ENCODE measurements around the gene MRC2. TPM values are rescaled to one million over a fixed set of nuclear protein-coding genes. Genes with fewer than 3 reads are reported as not detected.

The MRC2 gene
- total and polyA plus RNA-seq, 9 of the 15 experiments (the other 6 are each of a cell fraction or from before 2014, with no cell fraction given) = 0.28 to 11.5 (median 6.6) TPM

GRCh38 chr17:62629556-62630364 is 2.3 kb downstream of the MRC2 start:
- H3K27ac ChIP-seq (ENCODE audit: extremely low read depth, low read depth, low read length) = no peak overlapping the region
- H4K20me1 ChIP-seq (replicated peaks; ENCODE audit: control insufficient read depth, insufficient read depth, low read length) = no peaks in the 10 kb centered on the region; the same call in 1 of the 2 replicates
- TF ChIP-seq ESRRA (IDR thresholded peaks at IDR 0.05; ENCODE audit: borderline replicate concordance, low read depth) (no peak), SMARCA4 (IDR thresholded peaks at IDR 0.05) (no peak)
- no peak for ATAC-seq
- POLR2A ChIA-PET = no interaction called here
- intact Hi-C loops (cut with micrococcal nuclease) (no loop called here), in situ Hi-C loops (cut with MboI) (no loop called here)
- H3K79me2 ChIP-seq (ENCODE audit: control insufficient read depth, insufficient read depth, low read length) = no peaks in the 10 kb centered on the region
- no peak overlapping the region for H3K4me3 ChIP-seq
- WGBS (ENCODE audit: insufficient coverage, low coverage, missing lambda C conversion rate) = 16% methylated on average over 19 of the region's 19 CpGs
- H3K4me1 ChIP-seq (replicated peaks in 1 of 2; ENCODE audit: control insufficient read depth in 2 of 2, insufficient read depth in 2 of 2, low read length in 2 of 2) = peaks cover 3 to 36% of the 10 kb centered on the region in 2 experiments; a peak in 4 of 5 replicates
- peak in 1 of 4 experiments; percentile 9 for DNase-seq (ENCODE audit: extremely low read depth in 1 of 4, low spot score in 3 of 4)
- no peak for FAIRE-seq
- H3K36me3 ChIP-seq (ENCODE audit: control insufficient read depth, insufficient read depth, low read length) = no peaks in the 10 kb centered on the region
- CTCF ChIA-PET (ENCODE audit: low intra/inter-chr PET ratio) = no interaction called here
- no peak overlapping the region for H3K9ac ChIP-seq (ENCODE audit: insufficient read depth in 1 of 2, low read depth in 2 of 2, low read length in 2 of 2)
- no TSS peak for BruUV-seq (replicated peaks)
- no peaks in the 10 kb centered on the region for H3K9me1 ChIP-seq (ENCODE audit: control insufficient read depth, insufficient read depth, low read length)
- H2AFZ ChIP-seq (ENCODE audit: low read depth, low read length) = no peak overlapping the region
- no peaks in the 10 kb centered on the region for H3K9me3 ChIP-seq (replicated peaks; ENCODE audit: control insufficient read depth, insufficient read depth, low read depth, low read length)
- no peak overlapping the region for H3K4me2 ChIP-seq (ENCODE audit: insufficient read depth, low read length)
- H3K27me3 ChIP-seq (ENCODE audit: control insufficient read depth in 2 of 2, insufficient read depth in 2 of 2, low read length in 2 of 2) = peaks cover 19 to 59% of the 10 kb centered on the region in 2 experiments; a peak in 4 of 5 replicates

- H3K79me2 ChIP-seq (ENCODE audit: control insufficient read depth, insufficient read depth, low read length) = no peaks in the 10 kb centered on the region
- H4K20me1 ChIP-seq (replicated peaks; ENCODE audit: control insufficient read depth, insufficient read depth, low read length) = no peaks in the 10 kb centered on the region; the same call in 1 of the 2 replicates
- no TSS peak for BruUV-seq (replicated peaks)
- ATAC-seq = no peak
- no peak overlapping the region for H3K4me3 ChIP-seq
- peak in 1 of 4 experiments; percentile 9 for DNase-seq (ENCODE audit: extremely low read depth in 1 of 4, low spot score in 3 of 4)
- ChIA-PET POLR2A (interaction anchor here (2.2 kb wide), 1 partner anchor 10 kb away, joined by 7 read pairs; no protein-coding TSS in a partner anchor), CTCF (ENCODE audit: low intra/inter-chr PET ratio) (no interaction called here)
- no peak for FAIRE-seq
- intact Hi-C loops (cut with micrococcal nuclease) (no loop called here), in situ Hi-C loops (cut with MboI) (no loop called here)
- H3K9me3 ChIP-seq (replicated peaks; ENCODE audit: control insufficient read depth, insufficient read depth, low read depth, low read length) = no peaks in the 10 kb centered on the region
- no peaks in the 10 kb centered on the region for H3K9me1 ChIP-seq (ENCODE audit: control insufficient read depth, insufficient read depth, low read length)
- peaks cover 19 to 52% of the 10 kb centered on the region in 2 experiments; a peak in 4 of 5 replicates for H3K27me3 ChIP-seq (ENCODE audit: control insufficient read depth in 2 of 2, insufficient read depth in 2 of 2, low read length in 2 of 2)
- 14% methylated on average over 11 of the region's 12 CpGs for WGBS (ENCODE audit: insufficient coverage, low coverage, missing lambda C conversion rate)
- no peak overlapping the region for H2AFZ ChIP-seq (ENCODE audit: low read depth, low read length)
- no peak overlapping the region for H3K9ac ChIP-seq (ENCODE audit: insufficient read depth in 1 of 2, low read depth in 2 of 2, low read length in 2 of 2)
- no peak overlapping the region for H3K27ac ChIP-seq (ENCODE audit: extremely low read depth, low read depth, low read length)
- peaks cover 3 to 34% of the 10 kb centered on the region in 2 experiments; a peak in 4 of 5 replicates for H3K4me1 ChIP-seq (replicated peaks in 1 of 2; ENCODE audit: control insufficient read depth in 2 of 2, insufficient read depth in 2 of 2, low read length in 2 of 2)
- H3K36me3 ChIP-seq (ENCODE audit: control insufficient read depth, insufficient read depth, low read length) = no peaks in the 10 kb centered on the region
- H3K4me2 ChIP-seq (ENCODE audit: insufficient read depth, low read length) = no peak overlapping the region
- TF ChIP-seq CHD1 (IDR thresholded peaks at IDR 0.05; ENCODE audit: low read length) = no peak
- TF ChIP-seq KAT2B (IDR thresholded peaks at IDR 0.05; ENCODE audit: low read depth, low read length) = no peak
- TF ChIP-seq HNRNPK (IDR thresholded peaks at IDR 0.05; ENCODE audit: low read depth, low read length, poor library complexity, severe bottlenecking) = no peak
- TF ChIP-seq, protein P1, sequence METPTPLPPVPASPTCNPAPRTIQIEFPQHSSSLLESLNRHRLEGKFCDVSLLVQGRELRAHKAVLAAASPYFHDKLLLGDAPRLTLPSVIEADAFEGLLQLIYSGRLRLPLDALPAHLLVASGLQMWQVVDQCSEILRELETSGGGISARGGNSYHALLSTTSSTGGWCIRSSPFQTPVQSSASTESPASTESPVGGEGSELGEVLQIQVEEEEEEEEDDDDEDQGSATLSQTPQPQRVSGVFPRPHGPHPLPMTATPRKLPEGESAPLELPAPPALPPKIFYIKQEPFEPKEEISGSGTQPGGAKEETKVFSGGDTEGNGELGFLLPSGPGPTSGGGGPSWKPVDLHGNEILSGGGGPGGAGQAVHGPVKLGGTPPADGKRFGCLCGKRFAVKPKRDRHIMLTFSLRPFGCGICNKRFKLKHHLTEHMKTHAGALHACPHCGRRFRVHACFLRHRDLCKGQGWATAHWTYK (CRISPR knock-in tag; IDR thresholded peaks at IDR 0.05) = no peak
- TF ChIP-seq RBM39 (optimal IDR thresholded peaks at IDR 0.05; ENCODE audit: low read depth, low read length) = no peak
- TF ChIP-seq SAFB (IDR thresholded peaks at IDR 0.05; ENCODE audit: borderline replicate concordance, low read depth, low read length) = no peak
- TF ChIP-seq MCM5 (IDR thresholded peaks at IDR 0.05; ENCODE audit: low read depth) = no peak
- no peak for TF ChIP-seq HNRNPL (IDR thresholded peaks at IDR 0.05; ENCODE audit: low read depth, low read length)
- TF ChIP-seq ZBTB5 (IDR thresholded peaks at IDR 0.05) = no peak
Observed at GRCh38 chr17:62630365-62631085, 3.1 kb downstream of the MRC2 start.

All from K562 (cell line).